HG03097 (cell line): ENCODE results near the gene CD207.

ENCODE experiments used
- ATAC-seq: cut with Tn5 transposase; IDR thresholded peaks from one replicate; pipeline ENCODE4 v1.9.1; 2021; ENCODE audit not compliant: unreplicated experiment, low FRiP score

The CD207 gene

GRCh38 chr2:70796262-70796661 is 39.4 kb downstream of the CD207 start:
- no peak for ATAC-seq

- no peak for ATAC-seq
Measured at GRCh38 chr2:70795164-70795995, 40.2 kb downstream of the CD207 start.

- ATAC-seq = no peak
Measured at GRCh38 chr2:70793450-70793849, 42.2 kb downstream of the CD207 start.

GRCh38 chr2:70790136-70790828 is 45.3 kb downstream of the CD207 start, which contains the start of gene FIGLA:
TSS of gene FIGLA (minus strand) at chr2:70790643. CDS start at chr2:70790638, 5 bp downstream.
- no peak for ATAC-seq

GRCh38 chr2:70789304-70790135 is 46.1 kb downstream of the CD207 start:
- no peak for ATAC-seq

- no peak for ATAC-seq
Measured at GRCh38 chr2:70785137-70785911, 50.3 kb downstream of the CD207 start.

GRCh38 chr2:70784320-70784719 is 51.3 kb downstream of the CD207 start:
- no peak for ATAC-seq
